HepG2 (cell line): ENCODE data around the gene SHISA7. TPM values are rescaled to one million over a fixed set of nuclear protein-coding genes. Genes with fewer than 3 reads are reported as not detected.

Source experiments
- ADNP ChIP-seq: sonication (generic); formaldehyde crosslinking; IDR thresholded peaks from 2 replicates; pipeline ENCODE4 v1.4.0; 2020; ENCODE audit warnings: missing genetic modification reagents
- HDAC1 ChIP-seq: sonication (generic); formaldehyde crosslinking; IDR thresholded peaks from 2 replicates; pipeline ENCODE4 v1.5.1; 2020; ENCODE audit warnings: mild to moderate bottlenecking, missing genetic modification reagents
- HDAC2 ChIP-seq: sonication (generic); formaldehyde crosslinking; IDR thresholded peaks from 2 replicates; pipeline ENCODE4 v1.4.0; 2020; ENCODE audit warnings: missing genetic modification reagents
- polyA plus RNA-seq, 8 experiments: library from polyadenylated mRNA; depleted of rRNA in 3 of 8; stranded (reverse) in 7 of 8; unstranded in 1 of 8; fragments of >200 nt; fragmentation: Illumina TruSeq in 4 of 8; extraction: Trizol in 4 of 8; gene quantifications; 2 replicates each; pipeline versions ENCODE4 v1.2.1 to v1.2.3, GENCODE V29; 2011 to 2016; ENCODE audit warnings: low read depth in 4 of 8, missing spikeins in 1 of 8, mixed read lengths in 1 of 8; ENCODE audit not compliant: insufficient read depth in 1 of 8
- total RNA-seq, 5 experiments: library from RNA; depleted of rRNA; stranded (reverse); fragments of >200 nt; fragmentation: Illumina TruSeq; extraction: Trizol; gene quantifications; 2 replicates each; pipeline ENCODE4 v1.2.3, GENCODE V29; 2016; ENCODE audit warnings: low read depth in 1 of 5
- TF ChIP-seq, protein P1 (sequence below), 2 experiments: IDR thresholded peaks; 2 replicates each; pipeline ENCODE4 v1.6.1; 2011 to 2012; ENCODE audit warnings: low read length in 2 of 2, borderline replicate concordance in 1 of 2, low read depth in 1 of 2, mild to moderate bottlenecking in 1 of 2, moderate library complexity in 1 of 2
- TF ChIP-seq, protein P2 (sequence below): sonication (generic); formaldehyde crosslinking; IDR thresholded peaks from 2 replicates; pipeline ENCODE4 v1.8.0; 2022; ENCODE audit warnings: missing genetic modification reagents, mild to moderate bottlenecking, moderate library complexity, borderline replicate concordance
- TF ChIP-seq, protein P3 (sequence below): sonication (generic); formaldehyde crosslinking; IDR thresholded peaks from 2 replicates; pipeline ENCODE4 v1.9.0; 2021; ENCODE audit warnings: missing genetic modification reagents, mild to moderate bottlenecking, borderline replicate concordance

The SHISA7 gene
- total and polyA plus RNA-seq, 2 of the 13 experiments (the other 11 are each of a cell fraction or from before 2014, with no cell fraction given) = not detected

DNA sequence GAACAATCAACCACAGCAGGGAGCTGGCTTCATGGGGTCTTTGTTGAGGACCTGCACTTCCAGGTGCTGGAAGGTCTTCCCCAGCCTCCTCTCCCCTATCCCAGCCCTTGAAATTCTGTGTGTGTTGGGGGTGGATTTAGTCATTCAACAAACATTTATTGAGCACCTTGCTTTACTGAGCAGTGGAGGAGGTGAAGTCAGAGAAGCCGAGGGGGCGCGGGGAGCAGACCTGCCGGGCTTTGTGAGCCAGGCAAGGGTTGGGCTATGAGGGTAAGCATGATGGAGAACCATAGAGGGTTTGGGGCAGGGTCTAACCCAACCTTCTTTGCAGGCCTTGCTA, 24.9 kb upstream of the SHISA7 start (continued):
- TF ChIP-seq, protein P1, sequence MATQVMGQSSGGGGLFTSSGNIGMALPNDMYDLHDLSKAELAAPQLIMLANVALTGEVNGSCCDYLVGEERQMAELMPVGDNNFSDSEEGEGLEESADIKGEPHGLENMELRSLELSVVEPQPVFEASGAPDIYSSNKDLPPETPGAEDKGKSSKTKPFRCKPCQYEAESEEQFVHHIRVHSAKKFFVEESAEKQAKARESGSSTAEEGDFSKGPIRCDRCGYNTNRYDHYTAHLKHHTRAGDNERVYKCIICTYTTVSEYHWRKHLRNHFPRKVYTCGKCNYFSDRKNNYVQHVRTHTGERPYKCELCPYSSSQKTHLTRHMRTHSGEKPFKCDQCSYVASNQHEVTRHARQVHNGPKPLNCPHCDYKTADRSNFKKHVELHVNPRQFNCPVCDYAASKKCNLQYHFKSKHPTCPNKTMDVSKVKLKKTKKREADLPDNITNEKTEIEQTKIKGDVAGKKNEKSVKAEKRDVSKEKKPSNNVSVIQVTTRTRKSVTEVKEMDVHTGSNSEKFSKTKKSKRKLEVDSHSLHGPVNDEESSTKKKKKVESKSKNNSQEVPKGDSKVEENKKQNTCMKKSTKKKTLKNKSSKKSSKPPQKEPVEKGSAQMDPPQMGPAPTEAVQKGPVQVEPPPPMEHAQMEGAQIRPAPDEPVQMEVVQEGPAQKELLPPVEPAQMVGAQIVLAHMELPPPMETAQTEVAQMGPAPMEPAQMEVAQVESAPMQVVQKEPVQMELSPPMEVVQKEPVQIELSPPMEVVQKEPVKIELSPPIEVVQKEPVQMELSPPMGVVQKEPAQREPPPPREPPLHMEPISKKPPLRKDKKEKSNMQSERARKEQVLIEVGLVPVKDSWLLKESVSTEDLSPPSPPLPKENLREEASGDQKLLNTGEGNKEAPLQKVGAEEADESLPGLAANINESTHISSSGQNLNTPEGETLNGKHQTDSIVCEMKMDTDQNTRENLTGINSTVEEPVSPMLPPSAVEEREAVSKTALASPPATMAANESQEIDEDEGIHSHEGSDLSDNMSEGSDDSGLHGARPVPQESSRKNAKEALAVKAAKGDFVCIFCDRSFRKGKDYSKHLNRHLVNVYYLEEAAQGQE (IDR thresholded peaks at IDR 0.05; ENCODE audit: borderline replicate concordance in 1 of 2, low read depth in 1 of 2, low read length in 2 of 2) = no peak
- TF ChIP-seq HDAC2 (CRISPR knock-in tag) (0 out of 2 replicates have a peak, but pooled peaks have one; percentile 1), ADNP (CRISPR knock-in tag) (no peak), HDAC1 (CRISPR knock-in tag) (0 out of 2 replicates have a peak, but pooled peaks have one; percentile 1)
- TF ChIP-seq, protein P2, sequence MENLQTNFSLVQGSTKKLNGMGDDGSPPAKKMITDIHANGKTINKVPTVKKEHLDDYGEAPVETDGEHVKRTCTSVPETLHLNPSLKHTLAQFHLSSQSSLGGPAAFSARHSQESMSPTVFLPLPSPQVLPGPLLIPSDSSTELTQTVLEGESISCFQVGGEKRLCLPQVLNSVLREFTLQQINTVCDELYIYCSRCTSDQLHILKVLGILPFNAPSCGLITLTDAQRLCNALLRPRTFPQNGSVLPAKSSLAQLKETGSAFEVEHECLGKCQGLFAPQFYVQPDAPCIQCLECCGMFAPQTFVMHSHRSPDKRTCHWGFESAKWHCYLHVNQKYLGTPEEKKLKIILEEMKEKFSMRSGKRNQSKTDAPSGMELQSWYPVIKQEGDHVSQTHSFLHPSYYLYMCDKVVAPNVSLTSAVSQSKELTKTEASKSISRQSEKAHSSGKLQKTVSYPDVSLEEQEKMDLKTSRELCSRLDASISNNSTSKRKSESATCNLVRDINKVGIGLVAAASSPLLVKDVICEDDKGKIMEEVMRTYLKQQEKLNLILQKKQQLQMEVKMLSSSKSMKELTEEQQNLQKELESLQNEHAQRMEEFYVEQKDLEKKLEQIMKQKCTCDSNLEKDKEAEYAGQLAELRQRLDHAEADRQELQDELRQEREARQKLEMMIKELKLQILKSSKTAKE (CRISPR knock-in tag) = no peak
- TF ChIP-seq, protein P3, sequence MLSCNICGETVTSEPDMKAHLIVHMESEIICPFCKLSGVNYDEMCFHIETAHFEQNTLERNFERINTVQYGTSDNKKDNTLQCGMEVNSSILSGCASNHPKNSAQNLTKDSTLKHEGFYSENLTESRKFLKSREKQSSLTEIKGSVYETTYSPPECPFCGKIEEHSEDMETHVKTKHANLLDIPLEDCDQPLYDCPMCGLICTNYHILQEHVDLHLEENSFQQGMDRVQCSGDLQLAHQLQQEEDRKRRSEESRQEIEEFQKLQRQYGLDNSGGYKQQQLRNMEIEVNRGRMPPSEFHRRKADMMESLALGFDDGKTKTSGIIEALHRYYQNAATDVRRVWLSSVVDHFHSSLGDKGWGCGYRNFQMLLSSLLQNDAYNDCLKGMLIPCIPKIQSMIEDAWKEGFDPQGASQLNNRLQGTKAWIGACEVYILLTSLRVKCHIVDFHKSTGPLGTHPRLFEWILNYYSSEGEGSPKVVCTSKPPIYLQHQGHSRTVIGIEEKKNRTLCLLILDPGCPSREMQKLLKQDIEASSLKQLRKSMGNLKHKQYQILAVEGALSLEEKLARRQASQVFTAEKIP (CRISPR knock-in tag) = no peak
